DOHH2 (cell line): ENCODE measurements around the gene SEMA3D.
A peak's percentile ranks its signal among the peaks of the same experiment; 100 is the strongest.

Experiments
- H3F3A ChIP-seq: fragments of 200-600 bp; sonication (generic), shearing (Covaris generic); 2 replicates; pipeline ENCODE4 v1.6.0; 2016; ENCODE audit warnings: antibody characterized with exemption, mild to moderate bottlenecking; ENCODE audit not compliant: control insufficient read depth, insufficient read depth
- H3K27ac ChIP-seq: fragments of 200-600 bp; sonication (generic); 2 replicates; pipeline ENCODE4 v1.5.1; 2014; ENCODE audit warnings: low read depth, mild to moderate bottlenecking, low read length, moderate library complexity
- H3K27me3 ChIP-seq: fragments of 200-600 bp; sonication (generic); 2 replicates; pipeline ENCODE4 v1.6.1; 2014; ENCODE audit warnings: mild to moderate bottlenecking, low read length, mixed read lengths; ENCODE audit not compliant: control insufficient read depth
- H3K36me3 ChIP-seq: fragments of 200-600 bp; sonication (generic); 2 replicates; pipeline ENCODE4 v1.6.1; 2014; ENCODE audit warnings: mild to moderate bottlenecking, low read length, moderate library complexity, mixed read lengths; ENCODE audit not compliant: control insufficient read depth
- H3K4me1 ChIP-seq: fragments of 200-600 bp; sonication (generic); 2 replicates; pipeline ENCODE4 v1.6.1; 2014; ENCODE audit warnings: mild to moderate bottlenecking, low read length, mixed read lengths; ENCODE audit not compliant: control insufficient read depth
- H3K4me2 ChIP-seq: fragments of 200-600 bp; sonication (generic); 2 replicates; pipeline ENCODE4 v1.6.0; 2014; ENCODE audit warnings: mild to moderate bottlenecking, low read length, moderate library complexity
- H3K4me3 ChIP-seq: fragments of 200-600 bp; sonication (generic); 2 replicates; pipeline ENCODE4 v1.5.1; 2014; ENCODE audit warnings: mild to moderate bottlenecking, low read length, mixed read lengths
- H3K79me2 ChIP-seq: fragments of 200-600 bp; sonication (generic); 2 replicates; pipeline ENCODE4 v1.6.1; 2014; ENCODE audit warnings: mild to moderate bottlenecking, low read length, mixed read lengths; ENCODE audit not compliant: control insufficient read depth
- H3K9me2 ChIP-seq: fragments of 200-600 bp; sonication (generic); replicated peaks from 2 replicates; pipeline ENCODE4 v1.6.1; 2014; ENCODE audit warnings: mild to moderate bottlenecking, low read length, mixed read lengths; ENCODE audit not compliant: control insufficient read depth
- H3K9me3 ChIP-seq: fragments of 200-600 bp; sonication (generic); 2 replicates; pipeline ENCODE4 v1.6.1; 2014; ENCODE audit warnings: antibody characterized with exemption, low read length, mixed read lengths; ENCODE audit not compliant: control insufficient read depth, insufficient read depth
- H4K20me1 ChIP-seq: fragments of 200-600 bp; sonication (generic); 2 replicates; pipeline ENCODE4 v1.6.0; 2014; ENCODE audit warnings: low read depth, mild to moderate bottlenecking, antibody characterized with exemption, low read length, moderate library complexity; ENCODE audit not compliant: control insufficient read depth, insufficient read depth
- CTCF ChIP-seq: fragments of 200-600 bp; sonication (generic); IDR thresholded peaks from one replicate; pipeline ENCODE4 v1.5.1; 2014; ENCODE audit warnings: antibody characterized with exemption, mild to moderate bottlenecking, low read depth, low read length; ENCODE audit not compliant: poor library complexity, severe bottlenecking
- EZH2phosphoT487 ChIP-seq: fragments of 200-600 bp; sonication (generic); IDR thresholded peaks from 2 replicates; pipeline ENCODE4 v1.6.1; 2017; ENCODE audit warnings: borderline replicate concordance, mild to moderate bottlenecking, antibody characterized with exemption, low read length, moderate library complexity, mixed read lengths

The SEMA3D gene

DNA sequence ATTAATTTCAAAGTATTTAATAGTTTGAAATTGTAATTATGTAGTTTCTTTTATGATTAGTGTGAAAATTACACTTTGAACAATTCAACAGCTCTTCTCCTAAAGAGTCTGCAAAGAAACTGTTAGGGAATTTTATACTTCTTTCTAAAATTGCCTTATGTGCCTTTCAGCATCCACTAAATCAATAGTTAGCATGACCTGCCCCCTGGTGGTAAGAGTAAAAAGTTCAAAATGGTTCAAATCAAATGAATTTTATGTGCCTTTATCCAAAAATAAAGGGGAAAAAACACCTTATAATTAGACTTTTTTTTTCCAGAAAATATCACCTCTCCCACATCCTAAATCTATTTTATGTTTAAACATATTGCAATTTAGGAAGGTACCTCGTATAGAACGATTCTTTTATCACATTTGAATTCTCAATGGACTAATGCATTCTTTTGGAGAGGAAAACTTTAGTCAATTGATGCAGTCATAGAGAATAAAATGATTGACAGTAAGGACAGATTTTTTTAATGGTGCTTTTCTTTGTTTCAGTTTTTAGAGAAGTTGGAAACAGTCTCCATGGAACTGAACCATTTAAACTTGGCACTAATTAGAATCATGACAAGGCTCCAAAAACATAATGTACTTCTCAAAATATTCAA, 163.7 kb downstream of the SEMA3D start:
- no peaks in the 10 kb centered on the region for H3K4me1 ChIP-seq
- H3K9me3 ChIP-seq, result no peaks in the 10 kb centered on the region

GRCh38 chr7:85022064-85022697, 164.7 kb downstream of the SEMA3D start:
- Histone ChIP-seq H3K9me2 (no peaks in the 10 kb centered on the region), H4K20me1 (no peaks in the 10 kb centered on the region), H3K4me2 (no peak overlapping the region), H3K27me3 (no peaks in the 10 kb centered on the region), H3K36me3 (no peaks in the 10 kb centered on the region), H3K4me3 (no peak overlapping the region), H3K79me2 (no peaks in the 10 kb centered on the region), H3K9me3 (no peaks in the 10 kb centered on the region), H3K27ac (no peak overlapping the region), H3F3A (no peaks in the 10 kb centered on the region), H3K4me1 (no peaks in the 10 kb centered on the region)
- TF ChIP-seq CTCF, result no peak
- TF ChIP-seq EZH2phosphoT487, result no peak

More for the DNA sequence above, 163.7 kb downstream of the SEMA3D start:
- Histone ChIP-seq H3K36me3 (no peaks in the 10 kb centered on the region), H3K9me2 (no peaks in the 10 kb centered on the region), H3K4me2 (no peak overlapping the region), H3K27ac (no peak overlapping the region), H3K4me3 (no peak overlapping the region), H4K20me1 (no peaks in the 10 kb centered on the region), H3K27me3 (no peaks in the 10 kb centered on the region), H3K79me2 (no peaks in the 10 kb centered on the region), H3F3A (no peaks in the 10 kb centered on the region)
- TF ChIP-seq EZH2phosphoT487 (no peak), CTCF (peak; percentile 66)

DNA sequence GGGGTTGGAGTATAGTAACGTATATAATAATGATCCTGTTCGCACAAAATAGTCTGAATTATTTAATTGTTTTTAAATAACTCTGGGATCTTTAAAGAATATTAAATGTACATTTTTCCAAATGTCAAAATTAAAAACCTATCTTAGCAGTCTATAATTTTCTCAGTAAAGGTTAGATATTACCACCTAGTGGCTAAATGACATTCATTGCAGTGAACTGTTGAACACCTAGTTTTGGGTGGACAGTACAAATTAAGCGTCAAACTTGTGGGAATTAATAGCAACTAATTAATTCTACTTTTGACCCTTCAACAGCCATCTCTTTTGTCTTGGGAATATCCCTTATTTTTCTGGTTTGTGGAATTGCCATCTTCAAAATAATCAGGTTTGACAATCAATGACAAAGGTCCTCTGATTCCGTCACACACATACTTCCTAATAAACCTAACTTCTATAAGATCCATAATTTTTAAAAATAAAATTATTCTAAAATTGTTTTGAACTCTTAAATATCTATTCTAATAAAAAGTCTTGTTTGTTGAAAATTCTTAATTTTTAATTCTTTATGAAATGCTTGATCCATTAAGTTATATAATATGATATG, 165.7 kb downstream of the SEMA3D start:
- Histone ChIP-seq H4K20me1 (no peaks in the 10 kb centered on the region), H3K9me3 (no peaks in the 10 kb centered on the region), H3K27me3 (no peaks in the 10 kb centered on the region), H3K4me3 (no peak overlapping the region), H3K36me3 (no peaks in the 10 kb centered on the region), H3K27ac (no peak overlapping the region), H3K4me1 (no peaks in the 10 kb centered on the region), H3K9me2 (no peaks in the 10 kb centered on the region), H3K4me2 (no peak overlapping the region), H3K79me2 (no peaks in the 10 kb centered on the region), H3F3A (no peaks in the 10 kb centered on the region)
- TF ChIP-seq CTCF, result peak; percentile 11
- TF ChIP-seq EZH2phosphoT487, result no peak
